22Rv1 (cell line): ENCODE results near the gene RIF1.

Source experiments
- H3K27ac ChIP-seq: fragments of 450-650 bp; 2 replicates; pipeline ENCODE4 v1.5.1; 2017
- ZFX ChIP-seq: fragments of 450-650 bp; IDR thresholded peaks from 2 replicates; pipeline ENCODE4 v1.6.1; 2017; ENCODE audit warnings: antibody characterized with exemption, borderline replicate concordance
- TF ChIP-seq, protein P1 (sequence below): fragments of 450-650 bp; IDR thresholded peaks from 2 replicates; pipeline ENCODE4 v1.5.1; 2017; ENCODE audit warnings: mild to moderate bottlenecking

RIF1 gene

GRCh38 chr2:151470556-151470955 is 60.9 kb downstream of the RIF1 start:
- no peak overlapping the region for H3K27ac ChIP-seq
- TF ChIP-seq ZFX: no peak
- TF ChIP-seq, protein P1, sequence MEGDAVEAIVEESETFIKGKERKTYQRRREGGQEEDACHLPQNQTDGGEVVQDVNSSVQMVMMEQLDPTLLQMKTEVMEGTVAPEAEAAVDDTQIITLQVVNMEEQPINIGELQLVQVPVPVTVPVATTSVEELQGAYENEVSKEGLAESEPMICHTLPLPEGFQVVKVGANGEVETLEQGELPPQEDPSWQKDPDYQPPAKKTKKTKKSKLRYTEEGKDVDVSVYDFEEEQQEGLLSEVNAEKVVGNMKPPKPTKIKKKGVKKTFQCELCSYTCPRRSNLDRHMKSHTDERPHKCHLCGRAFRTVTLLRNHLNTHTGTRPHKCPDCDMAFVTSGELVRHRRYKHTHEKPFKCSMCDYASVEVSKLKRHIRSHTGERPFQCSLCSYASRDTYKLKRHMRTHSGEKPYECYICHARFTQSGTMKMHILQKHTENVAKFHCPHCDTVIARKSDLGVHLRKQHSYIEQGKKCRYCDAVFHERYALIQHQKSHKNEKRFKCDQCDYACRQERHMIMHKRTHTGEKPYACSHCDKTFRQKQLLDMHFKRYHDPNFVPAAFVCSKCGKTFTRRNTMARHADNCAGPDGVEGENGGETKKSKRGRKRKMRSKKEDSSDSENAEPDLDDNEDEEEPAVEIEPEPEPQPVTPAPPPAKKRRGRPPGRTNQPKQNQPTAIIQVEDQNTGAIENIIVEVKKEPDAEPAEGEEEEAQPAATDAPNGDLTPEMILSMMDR: no peak

DNA sequence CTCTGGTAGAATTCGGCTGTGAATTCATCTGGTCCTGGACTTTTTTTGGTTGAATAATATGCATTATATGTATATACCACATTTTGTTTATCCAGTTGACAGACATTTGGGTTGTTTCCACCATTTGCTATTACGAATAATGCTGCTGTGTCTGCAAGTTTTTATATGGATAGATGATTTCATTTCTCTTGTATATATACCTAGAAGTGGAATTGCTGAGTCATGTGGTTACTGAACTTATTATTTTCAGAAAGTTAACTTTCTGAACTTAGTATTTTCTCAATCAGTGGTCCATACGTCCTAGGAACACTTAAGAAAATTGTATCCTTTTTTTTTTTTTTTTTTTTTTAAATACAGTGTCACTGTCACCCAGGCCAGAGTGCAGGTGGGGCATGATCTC is 63.3 kb downstream of the RIF1 start:
- no peak overlapping the region for H3K27ac ChIP-seq
- no peak for TF ChIP-seq ZFX
- TF ChIP-seq, protein P1: no peak

GRCh38 chr2:151475071-151475470 is 65.4 kb downstream of the RIF1 start:
- TF ChIP-seq, protein P1: no peak
- TF ChIP-seq ZFX: no peak

GRCh38 chr2:151476287-151476686 is 66.6 kb downstream of the RIF1 start:
- TF ChIP-seq, protein P1: no peak
- no peak for TF ChIP-seq ZFX

More at GRCh38 chr2:151475071-151475470, 65.4 kb downstream of the RIF1 start:
- H3K27ac ChIP-seq: no peak overlapping the region

DNA sequence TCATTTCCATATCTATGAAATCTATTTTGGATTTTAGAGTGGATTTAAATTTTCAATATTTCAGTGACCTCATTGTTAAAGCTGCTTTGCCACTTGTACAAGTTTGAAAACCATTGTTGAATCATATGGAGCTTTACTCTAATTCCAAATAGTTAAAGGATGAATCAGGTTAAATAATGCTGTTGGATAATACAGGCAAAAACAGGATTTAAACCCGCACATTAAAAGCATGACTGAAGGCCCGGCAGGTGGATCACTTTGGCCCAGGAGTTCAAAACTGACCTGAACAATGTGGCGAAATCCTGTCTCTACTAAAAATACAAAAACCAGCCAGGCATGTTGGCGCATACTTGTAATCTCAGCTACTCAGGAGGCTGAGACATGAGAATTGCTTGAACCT is 68.3 kb downstream of the RIF1 start:
- TF ChIP-seq, protein P1: no peak
- TF ChIP-seq ZFX: no peak
- no peak overlapping the region for H3K27ac ChIP-seq

More at GRCh38 chr2:151476287-151476686, 66.6 kb downstream of the RIF1 start:
- no peak overlapping the region for H3K27ac ChIP-seq

DNA sequence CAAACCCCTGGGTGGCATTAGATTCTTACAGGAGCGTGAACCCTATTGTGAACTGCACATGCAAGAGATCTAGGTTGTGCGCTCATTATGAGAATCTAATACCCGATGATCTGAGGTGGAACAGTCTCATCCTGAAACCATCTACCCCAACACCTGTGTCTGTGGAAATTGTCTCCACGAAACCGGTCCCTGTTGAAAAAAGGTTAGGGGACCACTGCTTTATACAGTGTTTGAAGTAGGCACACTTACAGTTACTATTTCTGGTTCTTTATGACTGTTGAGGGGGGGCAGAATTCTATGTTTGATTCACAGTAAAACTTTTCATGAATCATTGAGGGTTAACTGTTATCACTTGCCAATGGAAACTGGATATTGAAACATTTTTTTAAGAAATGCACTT is 72.0 kb downstream of the RIF1 start:
- TF ChIP-seq ZFX: no peak
- TF ChIP-seq, protein P1: no peak

GRCh38 chr2:151482171-151482725 is 72.5 kb downstream of the RIF1 start:
- no peak overlapping the region for H3K27ac ChIP-seq
- no peak for TF ChIP-seq ZFX
- TF ChIP-seq, protein P1: no peak

More for the DNA sequence above, 72.0 kb downstream of the RIF1 start:
- H3K27ac ChIP-seq: no peak overlapping the region
